Thyroid gland (tissue), 4 donors: Measurements from ENCODE around the gene FANCG. TPM values are rescaled to one million over a fixed set of nuclear protein-coding genes. Genes with fewer than 3 reads are reported as not detected.

Source experiments
- DNase-seq, 2 donors: peaks; one replicate each; pipeline ENCODE4 v3.0.0-alpha.2; 2019
- H3K27ac ChIP-seq, 3 donors: fragments of 200-600 bp; sonication (generic); 1 replicate in 2 of 3; 2 replicates in 1 of 3; pipeline ENCODE4 v1.5.1; 2016 to 2019; ENCODE audit warnings: mild to moderate bottlenecking in 1 of 3, moderate library complexity in 1 of 3
- H3K27me3 ChIP-seq: fragments of 200-600 bp; sonication (generic); one replicate; pipeline ENCODE4 v1.5.1; 2019
- H3K36me3 ChIP-seq, 2 donors: fragments of 200-600 bp; sonication (generic); one replicate each; pipeline ENCODE4 v1.5.1; 2016 to 2019
- H3K4me1 ChIP-seq, 2 donors: fragments of 200-600 bp; sonication (generic); one replicate each; pipeline ENCODE4 v1.5.1; 2017 to 2019
- H3K4me3 ChIP-seq, 3 donors: fragments of 200-600 bp; sonication (generic); replicated peaks in 1 of 3; 1 replicate in 2 of 3; 2 replicates in 1 of 3; pipeline ENCODE4 v1.5.1; 2016; ENCODE audit warnings: mild to moderate bottlenecking in 1 of 3
- H3K9me3 ChIP-seq: fragments of 200-600 bp; sonication (generic); one replicate; pipeline ENCODE4 v1.5.1; 2017
- CTCF ChIP-seq, 6 experiments: fragments of 200-600 bp in 3 of 6; fragments of 450-650 bp in 3 of 6; sonication (generic) in 3 of 6; IDR thresholded peaks; one replicate each; pipeline ENCODE4 v1.5.1; 2016 to 2019; ENCODE audit warnings: antibody characterized with exemption in 6 of 6, mild to moderate bottlenecking in 2 of 6, inconsistent platforms in 1 of 6, moderate library complexity in 1 of 6
- POLR2A ChIP-seq, 2 donors: fragments of 450-650 bp; IDR thresholded peaks; one replicate each; pipeline ENCODE4 v1.6.1; 2017; ENCODE audit warnings: antibody characterized with exemption in 2 of 2, mild to moderate bottlenecking in 2 of 2, moderate library complexity in 1 of 2
- WGBS, 2 donors: methylation state at CpG; one replicate each; pipeline ENCODE4 v1.1.5; 2017; 5-methylcytosine and 5-hydroxymethylcytosine counted together
- intact Hi-C: fragments of 100-400 bp; cut with DNase I; formaldehyde crosslinking; loops from one replicate; pipeline ENCODE4 v1.15.1; 2023
- total RNA-seq, 4 donors: library from RNA; depleted of rRNA; stranded (reverse); fragments of >200 nt; gene quantifications; one replicate each; pipeline ENCODE4 v1.2.3, GENCODE V29; 2016

The FANCG gene
- total RNA-seq, 4 donors from 2014 or later: 8.6 to 13.8 (median 11.8) TPM

GRCh38 chr9:35054871-35055644, 24.7 kb downstream of the FANCG start:
- intact Hi-C loops: no loop called here
- Histone ChIP-seq H3K36me3 (peaks cover 57 to 64% of the 10 kb centered on the region in 2 donors), H3K4me1 (no peaks in the 10 kb centered on the region), H3K4me3 (no peak overlapping the region), H3K9me3 (no peaks in the 10 kb centered on the region), H3K27ac (no peak overlapping the region), H3K27me3 (no peaks in the 10 kb centered on the region)
- no peak for DNase-seq
- 97 to 98% methylated on average over 14 of the region's 14 CpGs for WGBS, 2 donors
- TF ChIP-seq CTCF (IDR thresholded peaks at IDR 0.05) (no peak), POLR2A (IDR thresholded peaks at IDR 0.05) (no peak)

- H3K36me3 ChIP-seq: peaks cover 52 to 63% of the 10 kb centered on the region in 2 donors
- no peak overlapping the region for H3K27ac ChIP-seq
- H3K4me3 ChIP-seq: no peak overlapping the region
- 67 to 77% methylated on average over 5 of the region's 5 CpGs for WGBS, 2 donors
- no peak for TF ChIP-seq CTCF (IDR thresholded peaks at IDR 0.05)
- no peak for TF ChIP-seq POLR2A (IDR thresholded peaks at IDR 0.05)
- no peak for DNase-seq
- no peaks in the 10 kb centered on the region for H3K4me1 ChIP-seq
- intact Hi-C loops: no loop called here
- no peaks in the 10 kb centered on the region for H3K9me3 ChIP-seq
- H3K27me3 ChIP-seq: no peaks in the 10 kb centered on the region
Measured at GRCh38 chr9:35054185-35054835, 25.4 kb downstream of the FANCG start.

- H3K4me1 ChIP-seq: no peaks in the 10 kb centered on the region
- no peaks in the 10 kb centered on the region for H3K9me3 ChIP-seq
- TF ChIP-seq POLR2A (IDR thresholded peaks at IDR 0.05) (no peak), CTCF (IDR thresholded peaks at IDR 0.05) (peak in 5 of 6 experiments; percentile 37 to 50 (median 48))
- H3K4me3 ChIP-seq: no peak overlapping the region
- peak; percentile 23 to 34 for DNase-seq
- no peaks in the 10 kb centered on the region for H3K27me3 ChIP-seq
- H3K27ac ChIP-seq: no peak overlapping the region
- peaks cover 23 to 50% of the 10 kb centered on the region in 2 donors for H3K36me3 ChIP-seq
- intact Hi-C loops: no loop called here
- WGBS, 2 donors: 85 to 89% methylated on average over 7 of the region's 7 CpGs
Measured at GRCh38 chr9:35051069-35051967, 28.4 kb downstream of the FANCG start.

GRCh38 chr9:35048511-35048910, 31.2 kb downstream of the FANCG start:
- 95 to 96% methylated on average over 6 of the region's 6 CpGs for WGBS, 2 donors
- intact Hi-C loops: no loop called here
- Histone ChIP-seq H3K4me1 (no peaks in the 10 kb centered on the region), H3K27me3 (no peaks in the 10 kb centered on the region), H3K27ac (no peak overlapping the region), H3K9me3 (no peaks in the 10 kb centered on the region), H3K4me3 (no peak overlapping the region), H3K36me3 (peaks cover 13 to 35% of the 10 kb centered on the region in 2 donors)
- DNase-seq: no peak
- TF ChIP-seq POLR2A (IDR thresholded peaks at IDR 0.05) (no peak), CTCF (IDR thresholded peaks at IDR 0.05) (no peak)
